ENCODE results near the gene BRF1.

Gene BRF1

DNA sequence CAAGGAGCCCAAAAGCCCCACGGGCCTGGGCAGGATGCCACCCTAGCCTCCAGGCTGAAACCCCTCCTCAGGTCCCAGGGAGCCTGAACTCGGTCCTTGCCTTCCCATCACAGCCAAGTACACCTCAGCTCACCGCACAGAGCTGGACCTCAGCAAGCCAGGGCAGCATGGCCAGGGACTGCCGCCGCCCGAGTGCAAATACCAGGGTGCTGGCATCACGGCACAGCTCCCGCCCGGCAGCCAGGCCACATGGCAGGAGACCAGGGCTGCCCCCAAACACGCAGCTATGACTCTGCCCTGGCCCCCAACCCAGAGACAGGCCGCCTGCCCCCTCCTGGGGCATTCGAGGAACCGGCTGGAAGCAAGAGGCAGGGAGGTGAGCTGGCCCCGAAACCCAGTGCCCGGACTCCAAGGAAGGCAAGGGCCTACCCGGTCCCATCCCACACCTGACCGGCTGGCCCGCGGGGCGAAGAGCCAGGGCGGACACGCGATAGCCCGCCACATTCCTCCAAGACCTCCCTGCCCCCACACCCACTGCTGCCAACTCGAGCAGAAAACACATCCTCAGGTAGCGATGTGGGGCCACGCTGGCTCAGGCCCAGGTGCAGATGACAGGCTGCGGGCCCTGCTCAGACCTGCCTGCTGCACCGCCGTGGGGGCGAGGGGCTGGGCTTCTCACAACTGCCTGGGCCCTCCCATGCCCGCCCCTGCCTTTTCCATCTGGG, 134.9 kb downstream of the BRF1 start:
- in situ Hi-C loops (cut with HindIII; ENCODE audit: low sequenced_read_pairs): no loop called here

DNA sequence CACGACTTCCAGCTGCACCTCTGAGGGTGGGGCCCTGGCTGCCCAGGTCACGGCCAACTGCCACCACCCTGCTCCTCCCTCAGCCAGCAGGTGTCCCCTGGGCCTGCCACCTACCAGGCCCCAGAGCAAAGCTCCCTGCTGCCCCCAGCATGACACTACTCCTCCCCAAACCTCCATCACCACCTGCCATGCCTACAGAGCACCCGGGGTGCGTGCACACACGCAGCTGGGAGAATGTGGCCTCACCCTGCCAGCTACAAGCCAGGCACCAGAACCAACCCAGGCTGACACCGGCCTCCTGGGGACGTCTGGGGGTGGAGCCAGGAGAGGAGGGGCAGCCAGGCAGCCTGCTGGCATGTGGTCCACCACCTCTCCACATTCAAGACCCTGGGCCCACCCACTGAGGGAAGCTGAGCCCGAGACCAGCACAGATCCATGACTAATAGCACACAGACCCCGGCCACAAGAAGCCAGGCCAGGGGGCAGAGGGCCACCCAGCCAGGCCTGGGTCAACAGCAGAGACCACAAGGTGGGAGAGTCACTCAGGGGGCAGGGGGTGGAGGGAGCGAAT, 135.6 kb downstream of the BRF1 start:
- in situ Hi-C loops (cut with HindIII; ENCODE audit: low sequenced_read_pairs): no loop called here

DNA sequence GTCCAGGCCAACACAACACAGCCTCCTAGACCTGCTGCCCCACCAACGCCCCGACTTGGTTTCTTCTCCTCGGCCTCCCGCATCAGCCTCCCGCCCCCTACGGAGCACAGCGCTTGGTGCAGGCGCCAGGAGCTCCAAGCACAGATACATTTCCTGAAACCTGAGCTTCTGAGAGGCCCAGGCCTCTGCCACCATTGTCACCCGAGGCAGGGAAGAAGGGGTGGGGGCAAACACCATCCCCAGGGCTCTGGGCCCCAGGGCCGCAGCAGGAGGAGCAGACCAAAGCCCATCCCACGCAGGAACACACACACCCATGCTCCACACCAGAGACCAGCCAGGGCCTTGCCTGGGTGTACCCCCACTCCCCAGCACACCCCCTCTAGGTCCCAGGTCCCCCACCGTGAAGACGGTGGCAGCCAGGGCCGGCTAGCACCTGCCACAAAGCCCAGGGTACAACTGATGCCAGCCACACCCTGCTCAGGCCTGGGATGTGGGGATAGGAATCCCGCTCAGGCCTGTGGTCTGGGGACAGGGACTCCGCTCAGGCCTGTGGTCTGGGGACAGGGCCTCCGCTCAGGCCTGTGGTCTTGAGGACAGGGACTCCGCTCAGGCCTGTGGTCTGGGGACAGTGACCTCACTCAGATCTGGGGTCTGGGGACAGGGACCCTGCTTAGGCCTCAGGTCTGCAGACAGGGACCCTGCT, 137.6 kb downstream of the BRF1 start:
- in situ Hi-C loops (cut with HindIII; ENCODE audit: low sequenced_read_pairs): no loop called here

DNA sequence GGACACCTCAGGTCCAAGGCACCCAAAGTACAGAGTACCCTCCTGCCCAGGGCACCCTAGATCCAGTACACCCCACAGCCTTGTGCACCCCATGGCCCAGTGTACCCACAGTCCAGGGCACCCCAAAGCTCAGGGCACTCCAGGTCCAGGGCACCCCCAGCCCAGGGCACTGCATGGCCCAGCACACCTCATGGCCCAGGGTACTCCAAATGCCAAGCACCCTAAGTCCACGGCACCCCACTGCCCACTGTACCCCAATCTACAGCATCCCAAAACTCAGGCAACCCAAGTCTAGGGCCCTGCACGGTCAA, 138.2 kb downstream of the BRF1 start:
- in situ Hi-C loops (cut with HindIII; ENCODE audit: low sequenced_read_pairs): no loop called here

DNA sequence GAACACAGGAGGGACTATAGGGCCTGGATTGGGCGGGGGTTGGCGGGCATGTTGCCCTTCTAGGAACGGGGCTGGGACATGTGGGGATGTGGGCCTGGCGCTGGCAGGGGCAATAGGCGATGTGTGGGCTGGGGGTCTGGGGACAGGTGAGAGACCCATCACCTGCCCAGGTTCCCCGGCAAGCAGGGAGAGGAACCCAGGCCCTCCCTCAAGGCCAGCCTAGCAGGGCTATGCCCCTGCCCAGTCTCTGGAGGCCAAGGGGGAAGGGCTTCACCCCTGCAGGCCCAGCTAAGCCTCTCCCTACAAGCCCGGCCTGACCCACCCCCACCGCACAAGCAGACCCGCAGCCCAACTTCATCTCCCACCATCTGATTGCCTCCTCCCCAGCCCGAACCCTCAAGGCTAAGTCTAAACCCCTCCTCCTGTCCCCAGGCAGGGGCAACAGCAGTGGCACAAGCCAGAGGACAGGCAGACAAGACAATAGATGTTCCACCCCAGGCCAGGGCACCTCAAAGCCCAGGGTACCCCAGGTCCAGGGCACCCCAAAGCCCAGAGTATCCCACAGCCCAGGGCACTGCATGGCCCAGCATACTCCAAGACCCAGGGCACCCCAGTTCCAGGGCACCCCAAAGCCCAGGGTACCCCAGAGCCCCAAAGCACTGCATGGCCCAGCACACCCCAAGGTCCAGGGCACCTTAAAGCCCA, 138.7 kb downstream of the BRF1 start:
- in situ Hi-C loops (cut with HindIII; ENCODE audit: low sequenced_read_pairs): no loop called here

DNA sequence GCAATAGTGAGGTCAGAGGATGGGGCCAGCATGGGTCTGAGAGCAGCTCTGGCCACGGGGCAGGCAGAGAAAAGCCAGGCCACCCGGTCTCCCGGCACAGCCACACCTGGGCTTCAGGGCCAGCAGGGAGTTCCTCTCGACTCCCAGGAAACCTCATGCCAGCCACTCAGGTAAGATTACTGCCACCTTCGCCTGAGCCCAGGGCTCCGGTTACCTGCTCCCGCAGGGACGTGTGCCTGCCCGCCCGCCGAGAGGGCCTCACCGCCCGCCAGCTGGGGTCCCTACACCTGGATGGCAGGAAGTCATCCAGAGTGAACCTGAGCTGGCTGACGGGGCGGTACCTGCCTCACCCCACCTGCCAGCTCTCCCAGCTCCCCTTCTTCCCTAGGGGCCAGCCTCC, 139.5 kb downstream of the BRF1 start:
- in situ Hi-C loops (cut with HindIII; ENCODE audit: low sequenced_read_pairs): no loop called here

DNA sequence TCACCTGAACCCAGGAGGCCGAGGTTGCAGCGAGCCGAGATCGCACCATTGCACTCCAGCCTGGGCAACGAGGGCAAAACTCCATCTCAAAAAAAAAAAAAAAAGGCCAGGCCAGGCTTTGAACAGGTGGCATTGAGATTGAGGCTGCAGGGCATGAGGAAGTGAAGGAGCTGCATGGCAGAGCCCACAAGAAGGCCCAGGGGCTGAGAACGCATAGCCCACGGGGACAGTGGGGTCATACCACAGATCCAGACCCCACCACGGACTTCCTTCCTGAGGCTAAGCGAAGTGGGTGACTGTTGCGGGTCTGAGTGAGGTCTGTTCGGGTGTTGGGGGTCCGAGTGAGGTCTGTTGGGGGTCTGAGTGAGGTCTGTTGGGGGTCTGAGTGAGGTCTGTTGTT, 140.0 kb downstream of the BRF1 start:
- in situ Hi-C loops (cut with HindIII; ENCODE audit: low sequenced_read_pairs): no loop called here

DNA sequence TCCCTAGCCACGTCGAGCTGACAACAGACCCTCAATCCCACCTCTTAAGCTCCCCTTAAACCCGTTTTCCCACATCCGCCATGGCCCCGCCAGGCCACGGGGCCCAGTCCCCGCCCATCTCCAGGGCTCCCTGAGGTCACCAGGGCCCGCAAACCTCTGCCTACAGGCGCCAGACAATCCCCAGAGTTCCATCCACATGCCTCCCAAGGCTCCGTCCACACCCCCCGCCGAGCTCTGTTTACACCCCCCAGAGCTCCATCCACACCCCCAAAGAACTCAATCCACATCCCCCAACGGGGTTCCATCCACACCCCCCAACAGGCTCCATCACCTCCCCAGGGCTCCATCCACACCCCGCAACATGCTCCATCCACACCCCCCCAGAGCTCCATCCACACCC, 141.5 kb downstream of the BRF1 start:
- in situ Hi-C loops (cut with HindIII; ENCODE audit: low sequenced_read_pairs): no loop called here
